HL-60/S4 (cell line): ENCODE data around the gene PARL.

ENCODE experiments used
- in situ Hi-C: fragments of 300-500 bp; cut with MboI; formaldehyde crosslinking; loops from 2 replicates; pipeline ENCODE4 v1.14.3; 2022; ENCODE audit warnings: low sequenced_read_pairs

The PARL gene

GRCh38 chr3:183819831-183820230 is 64.8 kb downstream of the PARL start:
- in situ Hi-C loops, result no loop called here

GRCh38 chr3:183818706-183819624 is 65.7 kb downstream of the PARL start:
- in situ Hi-C loops, result no loop called here

DNA sequence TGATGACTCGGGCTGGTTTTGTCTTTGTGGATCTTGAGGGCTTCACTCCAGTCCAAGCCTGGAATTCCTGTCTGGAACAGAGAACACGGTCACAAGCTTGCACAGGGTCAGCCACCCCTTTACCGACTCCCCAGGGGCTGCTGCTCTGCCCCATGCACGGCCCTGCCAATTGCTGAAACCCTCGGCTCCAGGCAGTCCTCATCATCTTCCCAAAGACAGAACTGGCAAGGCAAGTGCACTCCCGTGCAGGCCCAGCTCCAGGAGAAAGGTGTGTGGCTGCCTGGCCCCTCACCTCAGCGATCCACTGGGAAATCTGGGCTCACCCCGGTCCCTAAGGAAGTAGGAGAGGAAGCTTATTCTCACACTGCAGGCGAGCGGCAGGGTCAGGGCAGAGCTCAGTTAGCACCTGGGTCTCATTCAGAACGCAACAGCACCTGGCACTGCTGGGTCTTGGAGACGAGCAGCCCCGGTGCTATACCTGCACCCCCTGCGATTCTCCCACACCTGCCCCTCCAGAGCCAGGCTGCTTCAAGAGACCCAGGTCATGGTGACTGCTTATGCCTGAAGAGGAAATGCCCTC is 66.5 kb downstream of the PARL start:
- in situ Hi-C loops, result no loop called here

DNA sequence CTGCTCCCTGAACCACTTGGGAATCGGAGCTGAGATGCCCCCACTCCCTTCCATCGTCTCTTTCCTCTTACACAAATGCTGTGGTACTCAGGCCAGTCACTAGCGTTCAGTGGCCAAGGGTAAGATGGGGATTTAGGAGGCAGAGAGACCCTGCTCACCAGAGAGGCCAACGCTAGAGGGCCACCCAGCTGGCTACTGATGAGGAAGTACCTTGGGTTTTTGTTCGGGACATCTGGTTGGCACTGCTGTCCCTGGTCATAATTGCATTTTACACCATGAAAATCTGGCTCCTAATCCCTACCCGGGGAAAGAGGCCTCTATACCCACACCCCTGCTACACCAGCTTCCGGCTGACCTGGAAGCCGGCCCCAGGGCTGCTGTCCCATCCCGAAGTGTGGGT is 67.0 kb downstream of the PARL start:
- in situ Hi-C loops, result no loop called here

GRCh38 chr3:183816681-183817510 is 67.8 kb downstream of the PARL start:
- in situ Hi-C loops, result no loop called here

DNA sequence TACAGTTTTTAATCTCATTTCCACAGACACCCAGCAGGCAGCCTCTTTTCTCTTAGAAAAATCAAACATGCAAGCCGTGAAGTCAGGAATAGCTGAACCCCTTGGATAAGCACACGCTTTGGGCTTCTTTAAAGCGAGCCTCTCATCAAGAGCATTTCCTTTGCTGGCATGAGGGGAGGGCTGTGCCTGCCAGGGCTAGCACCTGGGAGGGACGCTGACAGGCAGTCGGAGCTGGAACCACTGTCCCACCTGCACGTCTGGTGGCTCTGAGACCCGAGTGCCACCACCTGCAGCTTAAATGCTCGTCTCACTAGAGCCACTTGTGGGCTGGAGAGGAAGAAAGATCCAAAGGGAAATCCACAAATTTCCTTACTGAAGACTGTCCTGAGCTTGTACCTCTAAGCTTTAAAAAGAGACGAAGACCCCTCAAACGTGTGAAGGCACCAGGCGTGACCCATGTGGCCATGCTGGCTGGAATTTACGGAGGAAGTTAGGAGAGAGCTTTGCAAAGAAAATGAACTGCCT is 68.7 kb downstream of the PARL start:
- in situ Hi-C loops, result no loop called here

- in situ Hi-C loops, result no loop called here
Observed at GRCh38 chr3:183815563-183815940, 69.1 kb downstream of the PARL start.

GRCh38 chr3:183814240-183814639 is 70.4 kb downstream of the PARL start:
- in situ Hi-C loops, result no loop called here

DNA sequence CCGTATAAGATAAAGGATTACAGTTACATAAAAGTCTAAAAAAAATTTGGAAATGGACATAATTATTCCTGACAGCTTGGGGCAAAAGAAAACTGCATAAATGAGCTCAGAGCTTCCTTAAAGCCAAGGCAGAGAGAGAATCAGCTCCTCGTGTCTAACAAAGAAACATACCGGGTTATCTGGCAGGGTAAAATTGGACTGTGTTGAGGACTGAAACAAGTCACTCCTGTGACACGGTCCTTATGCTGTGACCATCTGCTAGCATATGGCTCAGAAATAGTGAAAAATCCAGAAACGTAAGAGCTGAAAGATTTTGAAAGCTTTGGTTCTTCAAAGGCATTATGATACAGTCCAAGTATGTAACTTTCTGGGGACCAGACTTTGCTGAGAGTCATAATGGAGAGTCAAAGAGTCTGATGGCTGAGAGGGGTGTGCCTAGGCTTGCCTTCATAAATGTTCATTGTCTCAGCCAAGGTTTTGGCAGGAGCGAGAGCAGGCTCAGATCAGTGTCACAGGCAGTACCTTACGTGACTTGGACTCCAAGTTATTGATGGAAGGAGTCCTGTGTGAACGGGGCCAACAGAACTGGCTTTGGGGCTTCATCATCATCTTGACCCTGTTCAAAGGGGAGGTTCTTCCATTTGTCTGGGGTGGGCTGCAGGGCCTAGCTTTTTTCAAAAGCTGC is 71.8 kb downstream of the PARL start:
- in situ Hi-C loops, result no loop called here

DNA sequence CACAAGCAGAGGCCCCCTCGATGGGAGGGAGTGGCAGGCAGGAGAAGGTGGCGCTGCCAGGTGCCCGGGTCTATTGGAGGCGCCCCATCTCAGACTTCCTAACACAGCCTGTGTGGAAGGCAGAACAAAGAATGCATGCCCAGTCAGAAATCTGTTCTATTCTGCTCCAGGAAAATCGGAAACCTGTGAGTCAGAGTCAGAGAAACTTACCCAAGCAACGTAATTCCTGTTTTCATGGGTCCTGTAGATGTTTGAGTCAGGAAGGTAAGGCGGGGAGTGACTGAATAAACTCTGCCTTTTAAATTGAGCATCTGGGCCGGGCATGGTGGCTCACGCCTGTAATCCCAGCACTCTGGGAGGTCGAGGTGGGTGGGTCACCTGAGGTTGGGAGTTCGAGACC is 73.0 kb downstream of the PARL start:
- in situ Hi-C loops, result no loop called here

- in situ Hi-C loops, result no loop called here
Observed at GRCh38 chr3:183810643-183811594, 73.8 kb downstream of the PARL start.

GRCh38 chr3:183809270-183809669 is 75.4 kb downstream of the PARL start:
- in situ Hi-C loops, result no loop called here

DNA sequence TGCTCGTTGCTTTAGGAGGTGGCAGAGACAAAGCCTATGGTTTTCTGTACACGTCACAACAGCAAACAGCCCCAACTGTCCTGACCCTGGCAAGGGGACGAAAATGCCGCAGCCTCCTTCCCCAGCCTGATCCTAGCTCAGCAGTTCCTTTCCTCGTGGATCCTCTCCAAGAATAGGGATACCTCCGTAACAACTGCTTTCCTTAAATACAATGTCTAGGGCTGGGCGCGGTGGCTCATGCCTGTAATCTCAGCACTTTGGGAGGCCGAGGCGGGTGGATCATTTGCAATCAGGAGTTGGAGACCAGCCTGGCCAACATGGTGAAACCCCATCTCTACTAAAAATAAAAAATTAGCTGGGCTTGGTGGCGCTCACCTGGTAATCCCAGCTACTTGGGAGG is 76.3 kb downstream of the PARL start:
- in situ Hi-C loops, result no loop called here

- in situ Hi-C loops, result no loop called here
Observed at GRCh38 chr3:183807881-183808280, 76.8 kb downstream of the PARL start.

DNA sequence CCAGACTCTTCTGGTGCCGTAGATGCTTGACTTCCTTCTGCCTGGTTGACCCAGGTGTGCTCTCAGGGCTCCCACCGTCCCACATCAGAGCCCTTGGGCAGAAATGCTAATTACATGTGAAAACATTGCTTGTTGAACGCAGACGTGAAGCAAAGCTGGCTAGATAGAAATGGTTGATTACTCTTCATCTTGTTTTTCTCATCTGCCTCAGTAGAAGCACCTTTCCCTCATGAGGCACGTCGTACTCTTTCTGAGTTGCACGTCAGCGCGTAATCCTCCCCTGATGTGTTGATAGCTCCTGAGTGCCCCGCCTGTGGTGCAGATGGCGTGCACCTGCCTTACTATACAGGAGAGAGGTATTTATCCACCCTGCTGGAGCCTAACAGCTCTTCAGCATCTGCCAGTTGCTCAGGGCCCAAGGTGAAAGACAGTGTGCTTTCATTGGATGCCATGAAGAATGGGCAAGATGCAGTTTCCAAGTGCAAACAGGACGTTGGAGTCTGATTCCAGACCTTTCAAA is 77.4 kb downstream of the PARL start:
- in situ Hi-C loops, result no loop called here

DNA sequence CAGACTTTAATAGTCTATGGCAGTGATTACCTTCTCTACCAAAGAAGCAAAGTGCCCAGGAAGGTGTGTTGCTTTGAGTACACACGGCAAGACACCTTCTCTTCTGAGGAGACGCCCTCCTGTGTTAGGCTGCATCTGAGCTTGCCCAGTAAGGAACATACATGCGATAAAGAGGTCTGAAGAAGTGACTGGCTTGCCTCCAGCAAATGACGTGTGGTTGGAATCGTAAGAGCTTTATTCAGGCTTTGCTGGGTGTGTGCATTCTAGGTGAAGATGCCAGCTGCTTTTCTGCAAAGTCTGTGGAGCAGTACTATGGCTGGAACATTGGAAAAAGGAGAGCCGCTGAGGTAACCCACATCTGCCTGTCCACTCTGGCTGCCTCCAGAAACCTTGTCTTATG is 81.7 kb downstream of the PARL start:
- in situ Hi-C loops, result no loop called here

DNA sequence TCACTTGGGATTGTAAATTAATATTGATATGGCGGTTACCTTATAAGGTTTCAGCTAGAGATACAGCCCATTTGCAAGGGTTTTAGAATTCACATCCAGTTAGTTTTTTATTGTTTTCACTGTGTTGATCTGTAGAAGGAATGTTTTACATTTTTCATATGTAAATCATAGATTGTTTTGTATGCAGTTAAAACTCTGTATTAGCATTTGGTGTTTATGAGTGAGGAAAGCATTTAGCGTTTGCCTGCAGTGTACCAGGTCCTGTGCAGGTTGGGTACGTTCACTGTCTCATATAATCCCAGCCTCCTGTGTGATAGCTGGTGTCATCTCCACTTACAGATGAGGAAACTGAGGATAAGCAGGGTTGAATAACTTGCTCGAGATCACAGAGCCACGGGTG is 83.1 kb downstream of the PARL start:
- in situ Hi-C loops, result no loop called here

DNA sequence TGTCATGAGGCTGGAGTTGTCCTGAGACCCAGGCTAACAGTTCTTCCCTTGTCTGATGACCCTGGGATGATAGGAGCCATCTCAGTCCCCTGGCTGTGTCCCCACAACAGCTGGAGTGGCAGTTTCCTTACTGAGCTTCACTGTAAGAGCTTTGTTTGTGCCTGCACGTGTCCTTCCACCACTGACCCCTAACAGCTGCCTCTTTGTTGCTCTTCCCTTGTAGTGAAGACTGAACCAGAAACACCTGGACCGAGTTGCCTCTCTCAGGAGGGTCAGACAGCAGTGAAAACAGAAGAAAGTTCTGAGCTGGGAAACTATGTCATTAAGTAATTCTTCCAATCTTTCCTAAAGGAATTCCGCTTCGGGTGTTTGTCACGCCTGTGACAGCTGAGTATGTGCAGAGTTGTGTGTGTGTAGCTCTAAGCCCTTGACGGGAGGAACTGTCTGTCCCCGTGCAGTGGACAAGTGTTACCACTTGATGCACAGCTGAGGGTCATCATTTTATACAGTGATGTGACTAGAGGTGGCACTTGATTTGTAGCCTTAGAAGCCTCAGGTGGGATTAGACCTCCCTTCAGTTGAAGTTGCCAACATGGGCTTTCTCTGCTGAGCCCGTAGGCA is 84.3 kb downstream of the PARL start:
- in situ Hi-C loops, result no loop called here

DNA sequence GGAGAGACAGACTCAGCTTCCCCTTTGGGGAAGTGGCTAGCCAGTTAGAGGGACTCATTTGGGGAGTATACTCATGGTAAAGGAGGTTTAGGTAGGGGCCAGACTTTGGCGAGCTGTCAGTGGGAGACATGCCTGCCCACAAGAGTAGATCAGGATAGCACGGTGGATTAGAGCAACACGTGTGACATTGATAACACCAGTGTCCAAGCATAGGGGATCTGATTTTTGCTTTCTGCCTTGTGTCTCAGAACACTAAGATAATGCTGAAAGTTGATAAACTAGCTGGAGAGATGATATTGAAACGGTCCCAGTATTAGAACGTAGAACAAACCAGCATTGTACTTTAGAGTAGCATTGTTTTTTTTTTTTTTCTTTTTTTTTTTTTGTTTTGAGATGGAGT is 85.2 kb downstream of the PARL start:
- in situ Hi-C loops, result no loop called here
